Tibial artery (tissue), 4 donors: ENCODE measurements around the gene UBE2V1.

Source experiments
- DNase-seq, 2 donors: peaks; one replicate each; pipeline ENCODE4 v3.0.0-alpha.2; 2019
- H3K27ac ChIP-seq, 2 donors: fragments of 200-600 bp; sonication (generic) in 1 of 2; 1 replicate in 1 of 2; 2 replicates in 1 of 2; pipeline ENCODE4 v1.5.1; 2018 to 2019; ENCODE audit warnings: mild to moderate bottlenecking in 1 of 2
- H3K27me3 ChIP-seq, 2 donors: fragments of 200-600 bp; sonication (generic) in 1 of 2; one replicate each; pipeline versions ENCODE4 v1.5.1 to v1.6.0; 2016 to 2019
- H3K36me3 ChIP-seq, 3 donors: fragments of 200-600 bp; sonication (generic) in 2 of 3; one replicate each; pipeline ENCODE4 v1.5.1; 2016 to 2019; ENCODE audit warnings: mild to moderate bottlenecking in 2 of 3
- H3K4me1 ChIP-seq, 4 donors: fragments of 200-600 bp; sonication (generic) in 2 of 4; 1 replicate in 3 of 4; 2 replicates in 1 of 4; pipeline ENCODE4 v1.5.1; 2016 to 2019
- H3K4me3 ChIP-seq, 2 donors: fragments of 200-600 bp; sonication (generic) in 1 of 2; 1 replicate in 1 of 2; 2 replicates in 1 of 2; pipeline ENCODE4 v1.5.1; 2018 to 2019; ENCODE audit warnings: mild to moderate bottlenecking in 2 of 2
- H3K9me3 ChIP-seq, 3 donors: fragments of 200-600 bp; sonication (generic) in 1 of 3; one replicate each; pipeline ENCODE4 v1.5.1; 2016 to 2019
- CTCF ChIP-seq, 2 experiments: fragments of 200-600 bp in 1 of 2; fragments of 450-650 bp in 1 of 2; IDR thresholded peaks; one replicate each; pipeline ENCODE4 v1.5.1; 2017 to 2019; ENCODE audit warnings: antibody characterized with exemption in 2 of 2, mild to moderate bottlenecking in 1 of 2, moderate library complexity in 1 of 2
- intact Hi-C: fragments of 100-400 bp; cut with DNase I; formaldehyde crosslinking; loops from one replicate; pipeline ENCODE4 v1.15.0; 2023; ENCODE audit warnings: low total_unique reads

Gene UBE2V1

DNA sequence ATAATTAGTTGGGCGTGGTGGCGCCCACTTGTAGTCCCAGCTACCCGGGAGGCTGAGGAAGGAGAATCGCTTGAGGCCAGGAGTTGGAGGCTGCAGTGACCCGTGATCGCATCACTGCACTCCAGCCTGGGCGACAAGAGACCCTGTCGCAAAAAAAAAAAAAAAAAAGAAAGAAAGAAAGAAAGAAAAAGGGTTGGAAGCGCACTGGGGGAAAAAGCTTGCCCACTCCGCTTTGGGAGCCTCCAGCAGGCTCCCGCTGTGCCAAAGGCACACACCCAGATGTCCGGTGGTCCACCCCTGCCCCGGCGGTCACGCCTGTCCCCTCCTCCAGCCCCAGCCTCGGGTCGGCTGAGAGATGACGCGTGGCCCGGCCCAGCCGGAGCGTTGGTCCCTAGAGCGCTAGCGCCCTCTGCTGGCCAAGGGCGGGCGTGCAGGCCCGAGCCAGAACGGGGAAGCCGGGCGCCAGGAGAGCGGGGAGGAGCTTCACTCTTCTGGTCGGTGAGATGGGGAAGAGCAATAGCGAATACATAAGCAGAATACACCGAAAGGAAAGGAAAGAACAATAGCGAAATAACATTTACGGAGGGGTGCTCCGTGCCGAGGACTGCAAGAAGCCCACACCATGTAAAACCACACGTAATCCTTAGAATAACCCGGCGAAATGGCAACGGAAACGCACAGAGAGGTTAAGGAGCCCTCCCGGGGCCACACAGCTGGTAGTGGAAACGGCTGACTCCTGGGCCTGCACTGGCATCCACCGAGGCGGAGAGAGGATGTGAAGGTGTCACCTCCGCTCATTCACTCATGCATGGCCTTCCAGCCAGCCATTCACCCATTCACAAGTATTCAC is 41.7 kb downstream of the UBE2V1 start:
- peak; percentile 86 to 91 for DNase-seq
- intact Hi-C loops: loop anchor here (1.0 kb wide), 1 partner anchor 93 kb away; no protein-coding TSS in a partner anchor
- Histone ChIP-seq H3K4me1 (peaks cover 0 to 16% (median 5%) of the 10 kb centered on the region in 4 donors), H3K27ac (no peak overlapping the region), H3K9me3 (no peaks in the 10 kb centered on the region), H3K4me3 (peak overlapping the region; percentile 28 to 32), H3K27me3 (peaks cover 0 to 19% of the 10 kb centered on the region in 2 donors), H3K36me3 (no peaks in the 10 kb centered on the region)
- TF ChIP-seq CTCF (IDR thresholded peaks at IDR 0.05): peak; percentile 100

GRCh38 chr20:50070361-50070760 is 42.6 kb downstream of the UBE2V1 start:
- TF ChIP-seq CTCF (IDR thresholded peaks at IDR 0.05): no peak
- intact Hi-C loops: no loop called here
- DNase-seq: no peak

DNA sequence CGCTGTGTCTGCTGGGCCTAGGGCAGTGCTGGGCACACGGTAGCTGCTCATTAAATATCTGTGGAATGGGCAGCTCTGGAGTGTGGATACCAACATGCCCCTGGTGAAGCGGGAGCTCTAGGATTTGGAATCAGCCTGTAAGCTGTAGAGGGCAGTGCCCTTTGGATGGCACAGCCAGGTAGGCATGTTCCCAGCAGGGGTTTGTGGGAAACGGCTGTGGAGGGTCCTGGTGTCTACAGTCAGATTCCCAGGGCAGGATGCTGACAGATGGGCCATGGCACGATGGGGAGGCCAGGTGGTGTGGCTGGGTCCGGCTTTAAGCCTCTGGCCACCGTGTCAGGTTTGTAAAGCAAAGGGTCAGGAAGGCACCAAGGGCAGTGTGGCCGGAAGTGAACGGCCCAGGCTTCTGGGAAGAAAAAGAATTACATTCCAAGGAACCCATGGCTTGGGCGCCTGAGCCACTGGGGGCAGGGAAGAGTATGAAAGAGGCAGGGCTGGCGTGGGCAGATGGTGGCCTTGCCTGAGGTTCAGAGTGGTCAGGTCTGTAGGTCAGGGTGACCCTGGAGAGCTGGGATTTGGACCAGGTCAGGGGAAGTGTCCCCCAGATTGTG is 44.8 kb downstream of the UBE2V1 start:
- no peak overlapping the region for H3K27ac ChIP-seq
- DNase-seq: no peak
- H3K9me3 ChIP-seq: no peaks in the 10 kb centered on the region
- H3K36me3 ChIP-seq: no peaks in the 10 kb centered on the region
- H3K4me3 ChIP-seq: no peak overlapping the region
- TF ChIP-seq CTCF (IDR thresholded peaks at IDR 0.05): no peak
- peaks cover 0 to 10% (median 5%) of the 10 kb centered on the region in 4 donors for H3K4me1 ChIP-seq
- intact Hi-C loops: no loop called here
- H3K27me3 ChIP-seq: peaks cover 0 to 10% of the 10 kb centered on the region in 2 donors

More at GRCh38 chr20:50070361-50070760, 42.6 kb downstream of the UBE2V1 start:
- no peak overlapping the region for H3K4me3 ChIP-seq
- H3K9me3 ChIP-seq: no peaks in the 10 kb centered on the region
- H3K36me3 ChIP-seq: no peaks in the 10 kb centered on the region
- H3K27me3 ChIP-seq: peaks cover 0 to 19% of the 10 kb centered on the region in 2 donors
- H3K27ac ChIP-seq: no peak overlapping the region
- peaks cover 0 to 10% (median 5%) of the 10 kb centered on the region in 4 donors for H3K4me1 ChIP-seq

GRCh38 chr20:50067461-50067860 is 45.5 kb downstream of the UBE2V1 start:
- H3K4me1 ChIP-seq: peaks cover 0 to 10% (median 5%) of the 10 kb centered on the region in 4 donors
- H3K9me3 ChIP-seq: no peaks in the 10 kb centered on the region
- no peak overlapping the region for H3K4me3 ChIP-seq
- H3K36me3 ChIP-seq: no peaks in the 10 kb centered on the region
- intact Hi-C loops: no loop called here
- TF ChIP-seq CTCF (IDR thresholded peaks at IDR 0.05): no peak
- no peak for DNase-seq
- peaks cover 0 to 5% of the 10 kb centered on the region in 2 donors for H3K27me3 ChIP-seq
- no peak overlapping the region for H3K27ac ChIP-seq

DNA sequence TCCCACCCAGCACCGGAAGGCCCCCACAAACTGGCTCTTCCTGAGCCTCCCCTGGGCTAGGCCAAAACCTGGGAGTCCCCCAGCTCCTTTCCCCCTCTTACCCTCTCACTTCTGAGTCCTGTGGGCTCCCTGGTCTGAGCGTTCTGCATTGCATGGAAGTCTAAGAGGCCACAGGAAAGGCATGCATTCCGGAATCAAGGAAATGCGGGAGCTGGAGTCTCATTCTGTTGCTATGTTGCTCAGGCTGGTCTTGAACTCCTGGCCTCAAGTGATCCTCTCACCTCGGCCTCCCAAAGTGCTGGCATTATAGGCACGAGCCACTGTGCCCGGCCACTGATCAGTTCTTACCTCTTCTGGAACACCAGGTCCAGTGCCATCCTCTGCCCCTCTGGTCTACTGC is 45.9 kb downstream of the UBE2V1 start:
- H3K9me3 ChIP-seq: no peaks in the 10 kb centered on the region
- H3K27me3 ChIP-seq: peaks cover 0 to under 1% of the 10 kb centered on the region in 2 donors
- H3K36me3 ChIP-seq: no peaks in the 10 kb centered on the region
- H3K4me3 ChIP-seq: no peak overlapping the region
- intact Hi-C loops: no loop called here
- no peak for DNase-seq
- peaks cover 0 to 10% (median 5%) of the 10 kb centered on the region in 4 donors for H3K4me1 ChIP-seq
- no peak for TF ChIP-seq CTCF (IDR thresholded peaks at IDR 0.05)
- H3K27ac ChIP-seq: no peak overlapping the region
